ENCODE results near the gene CGNL1. TPM values are rescaled to one million over a fixed set of nuclear protein-coding genes. Genes with fewer than 3 reads are reported as not detected.

CGNL1 gene
- total RNA-seq, 4 donors from 2014 or later, result 9.6 to 21.3 (median 13.1) TPM

DNA sequence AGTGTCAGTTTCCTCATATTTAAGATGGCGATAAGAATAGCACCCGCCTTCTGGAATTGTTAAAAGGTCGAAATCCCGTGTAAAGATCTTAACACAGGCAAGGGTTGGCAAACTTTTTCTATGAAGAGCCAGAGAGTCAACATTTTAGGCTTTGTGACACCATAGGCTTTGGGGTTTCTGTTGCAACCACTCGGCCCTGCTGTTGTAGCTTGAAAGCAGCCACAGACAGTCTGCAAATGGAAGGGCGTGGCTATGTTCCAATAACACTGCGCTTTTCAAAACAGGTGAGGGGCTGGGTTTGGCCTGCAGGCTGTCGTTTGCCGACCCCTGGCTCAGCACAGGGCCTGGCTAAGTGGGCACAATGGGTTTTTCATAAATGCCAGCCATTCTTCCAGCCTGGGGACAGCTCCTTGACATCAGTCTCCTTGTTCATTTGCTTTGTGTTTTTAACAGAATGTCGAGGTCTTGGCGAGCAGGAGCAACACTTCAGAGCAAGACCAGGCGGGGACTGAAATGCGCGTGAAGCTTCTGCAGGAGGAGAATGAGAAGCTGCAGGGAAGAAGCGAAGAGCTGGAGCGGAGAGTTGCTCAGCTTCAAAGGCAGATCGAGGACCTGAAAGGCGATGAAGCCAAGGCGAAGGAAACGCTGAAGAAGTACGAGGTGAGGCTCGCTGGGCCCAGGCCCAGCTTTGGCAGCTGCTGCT, 140.2 kb downstream of the CGNL1 start:
- TF ChIP-seq POLR2A (IDR thresholded peaks at IDR 0.05; ENCODE audit: low read depth) (no peak), POLR2AphosphoS5 (IDR thresholded peaks at IDR 0.05) (no peak), EP300 (IDR thresholded peaks at IDR 0.05) (no peak)
- TF ChIP-seq, protein P1, sequence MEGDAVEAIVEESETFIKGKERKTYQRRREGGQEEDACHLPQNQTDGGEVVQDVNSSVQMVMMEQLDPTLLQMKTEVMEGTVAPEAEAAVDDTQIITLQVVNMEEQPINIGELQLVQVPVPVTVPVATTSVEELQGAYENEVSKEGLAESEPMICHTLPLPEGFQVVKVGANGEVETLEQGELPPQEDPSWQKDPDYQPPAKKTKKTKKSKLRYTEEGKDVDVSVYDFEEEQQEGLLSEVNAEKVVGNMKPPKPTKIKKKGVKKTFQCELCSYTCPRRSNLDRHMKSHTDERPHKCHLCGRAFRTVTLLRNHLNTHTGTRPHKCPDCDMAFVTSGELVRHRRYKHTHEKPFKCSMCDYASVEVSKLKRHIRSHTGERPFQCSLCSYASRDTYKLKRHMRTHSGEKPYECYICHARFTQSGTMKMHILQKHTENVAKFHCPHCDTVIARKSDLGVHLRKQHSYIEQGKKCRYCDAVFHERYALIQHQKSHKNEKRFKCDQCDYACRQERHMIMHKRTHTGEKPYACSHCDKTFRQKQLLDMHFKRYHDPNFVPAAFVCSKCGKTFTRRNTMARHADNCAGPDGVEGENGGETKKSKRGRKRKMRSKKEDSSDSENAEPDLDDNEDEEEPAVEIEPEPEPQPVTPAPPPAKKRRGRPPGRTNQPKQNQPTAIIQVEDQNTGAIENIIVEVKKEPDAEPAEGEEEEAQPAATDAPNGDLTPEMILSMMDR (IDR thresholded peaks at IDR 0.05), result no peak
- WGBS, result 74% methylated on average over 22 of the region's 22 CpGs
- intact Hi-C loops (cut with DNase I), result no loop called here
- Histone ChIP-seq H3K36me3 (peaks cover 0 to 4% (median 0%) of the 10 kb centered on the region in 4 donors), H3K9me3 (no peaks in the 10 kb centered on the region), H3K27ac (replicated peaks in 1 of 4) (no peak overlapping the region), H3K4me3 (no peak overlapping the region), H3K4me1 (no peaks in the 10 kb centered on the region), H3K27me3 (no peaks in the 10 kb centered on the region)
- DNase-seq (ENCODE audit: extremely low spot score), result no peak

DNA sequence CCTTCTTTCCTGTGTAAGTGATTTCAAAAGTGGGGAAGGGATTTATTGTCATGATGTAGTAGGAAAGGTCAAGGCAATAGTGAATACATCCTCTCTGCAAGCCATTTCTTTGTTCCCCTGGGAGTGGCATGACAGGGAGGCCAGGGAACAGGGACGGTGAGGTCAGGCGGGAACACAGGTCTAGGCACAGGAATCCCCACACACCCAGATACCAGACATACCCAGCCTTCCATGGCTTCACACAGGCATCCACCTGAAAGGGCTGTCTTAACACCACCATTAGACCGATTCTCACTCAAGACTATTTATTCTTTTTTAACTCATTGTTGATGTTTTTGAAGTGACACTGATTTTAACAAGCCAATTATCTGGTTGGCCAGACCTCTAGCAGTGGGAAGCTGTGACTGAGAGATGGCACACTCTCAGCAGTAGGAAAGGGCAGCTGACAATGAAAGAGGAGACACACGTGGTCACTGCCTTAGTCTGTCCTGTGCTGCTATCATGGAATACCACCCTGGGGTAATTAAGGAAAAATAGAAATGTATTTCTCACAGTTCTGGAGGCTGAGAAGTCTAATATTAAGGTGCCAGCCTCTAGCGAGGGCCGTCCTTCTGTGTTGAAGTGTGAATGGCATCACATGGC, 140.8 kb downstream of the CGNL1 start:
- no peak for TF ChIP-seq POLR2A (IDR thresholded peaks at IDR 0.05; ENCODE audit: low read depth)
- TF ChIP-seq, protein P1 (IDR thresholded peaks at IDR 0.05), result no peak
- H3K4me1 ChIP-seq, result peaks cover 0 to 7% (median 0%) of the 10 kb centered on the region in 4 donors
- peaks cover 0 to 4% (median 0%) of the 10 kb centered on the region in 4 donors for H3K36me3 ChIP-seq
- no peaks in the 10 kb centered on the region for H3K9me3 ChIP-seq
- H3K4me3 ChIP-seq, result no peak overlapping the region
- H3K27me3 ChIP-seq, result no peaks in the 10 kb centered on the region
- 84% methylated on average over 6 of the region's 6 CpGs for WGBS
- H3K27ac ChIP-seq (replicated peaks in 1 of 4), result no peak overlapping the region
- DNase-seq (ENCODE audit: extremely low spot score), result no peak
- intact Hi-C loops (cut with DNase I), result no loop called here

DNA sequence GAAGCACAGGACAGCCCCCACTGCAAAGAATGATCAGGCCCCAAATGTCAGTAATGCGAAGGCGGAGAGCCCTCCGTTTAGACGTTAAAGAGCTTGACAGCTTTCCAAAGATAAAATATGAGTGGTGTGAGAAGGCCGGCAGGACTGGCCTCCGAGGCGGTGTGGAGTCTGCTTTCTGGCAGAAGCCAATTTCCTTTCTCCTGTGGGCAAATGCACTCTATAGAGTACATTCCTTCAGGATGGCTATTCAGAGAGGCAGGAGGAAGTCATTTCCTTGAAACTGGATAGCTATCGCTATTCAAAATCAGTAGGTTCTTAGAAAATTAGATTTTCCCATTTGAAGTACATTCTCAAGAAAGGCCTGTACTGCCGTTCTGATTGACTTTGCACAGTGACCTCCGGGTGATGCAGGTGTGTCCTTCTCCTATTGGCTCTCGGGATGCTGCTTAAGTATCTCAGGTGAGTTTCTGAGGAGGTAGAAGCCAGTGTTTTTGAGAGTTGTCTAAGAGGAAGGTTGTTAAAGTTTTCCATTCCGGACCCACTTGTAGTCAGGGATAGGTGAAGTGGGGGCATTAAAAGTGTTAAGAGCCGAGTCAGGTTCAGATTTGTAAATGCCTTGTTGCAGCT, 142.6 kb downstream of the CGNL1 start:
- no peak for DNase-seq (ENCODE audit: extremely low spot score)
- Histone ChIP-seq H3K27me3 (no peaks in the 10 kb centered on the region), H3K4me3 (no peak overlapping the region), H3K36me3 (peaks cover 0 to 4% (median under 1%) of the 10 kb centered on the region in 4 donors), H3K9me3 (no peaks in the 10 kb centered on the region), H3K27ac (replicated peaks in 1 of 4) (no peak overlapping the region), H3K4me1 (peaks cover 0 to 10% (median 0%) of the 10 kb centered on the region in 4 donors)
- WGBS, result 89% methylated on average over 13 of the region's 13 CpGs
- intact Hi-C loops (cut with DNase I), result no loop called here
- no peak for TF ChIP-seq POLR2AphosphoS5 (IDR thresholded peaks at IDR 0.05)
- TF ChIP-seq EP300 (IDR thresholded peaks at IDR 0.05), result no peak
- no peak for TF ChIP-seq POLR2A (IDR thresholded peaks at IDR 0.05; ENCODE audit: low read depth)
- TF ChIP-seq, protein P1 (IDR thresholded peaks at IDR 0.05), result no peak

DNA sequence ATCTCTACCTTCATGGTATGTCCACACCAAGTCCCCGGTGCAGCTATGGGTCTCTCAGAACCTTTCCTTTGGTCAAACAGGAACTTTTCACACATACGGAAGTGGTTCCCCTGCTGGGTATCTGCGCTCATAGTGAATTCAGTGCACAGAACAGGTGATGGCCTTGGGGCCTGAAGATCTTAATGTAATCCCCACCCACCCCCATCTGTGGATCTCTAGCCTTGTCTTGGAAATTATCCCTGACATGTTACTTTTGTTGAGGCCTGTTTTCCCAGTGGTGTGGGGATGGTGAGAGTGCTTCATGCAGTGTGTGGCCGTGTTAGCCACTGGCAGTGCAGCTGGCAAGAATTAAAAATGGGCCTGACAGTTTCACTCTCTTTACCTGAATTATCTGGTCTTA, 143.5 kb downstream of the CGNL1 start:
- Histone ChIP-seq H3K9me3 (no peaks in the 10 kb centered on the region), H3K36me3 (peaks cover 0 to 10% (median 2%) of the 10 kb centered on the region in 4 donors), H3K4me3 (no peak overlapping the region), H3K27ac (replicated peaks in 1 of 4) (no peak overlapping the region), H3K27me3 (no peaks in the 10 kb centered on the region), H3K4me1 (peaks cover 0 to 10% (median 0%) of the 10 kb centered on the region in 4 donors)
- intact Hi-C loops (cut with DNase I), result loop anchor here (10.0 kb wide), 1 partner anchor 1035 kb away; no protein-coding TSS in a partner anchor
- DNase-seq (ENCODE audit: extremely low spot score), result no peak
- no peak for TF ChIP-seq POLR2A (IDR thresholded peaks at IDR 0.05; ENCODE audit: low read depth)
- TF ChIP-seq EP300 (IDR thresholded peaks at IDR 0.05), result no peak
- TF ChIP-seq POLR2AphosphoS5 (IDR thresholded peaks at IDR 0.05), result no peak
- TF ChIP-seq, protein P1 (IDR thresholded peaks at IDR 0.05), result no peak
- 88% methylated on average over 4 of the region's 4 CpGs for WGBS

All from esophagus muscularis mucosa (tissue), 4 donors.